ENCODE results near the gene OPRM1. TPM values are rescaled to one million over a fixed set of nuclear protein-coding genes. Genes with fewer than 3 reads are reported as not detected.

Gene OPRM1
- total RNA-seq, 1 experiment from 2014 or later: not detected

DNA sequence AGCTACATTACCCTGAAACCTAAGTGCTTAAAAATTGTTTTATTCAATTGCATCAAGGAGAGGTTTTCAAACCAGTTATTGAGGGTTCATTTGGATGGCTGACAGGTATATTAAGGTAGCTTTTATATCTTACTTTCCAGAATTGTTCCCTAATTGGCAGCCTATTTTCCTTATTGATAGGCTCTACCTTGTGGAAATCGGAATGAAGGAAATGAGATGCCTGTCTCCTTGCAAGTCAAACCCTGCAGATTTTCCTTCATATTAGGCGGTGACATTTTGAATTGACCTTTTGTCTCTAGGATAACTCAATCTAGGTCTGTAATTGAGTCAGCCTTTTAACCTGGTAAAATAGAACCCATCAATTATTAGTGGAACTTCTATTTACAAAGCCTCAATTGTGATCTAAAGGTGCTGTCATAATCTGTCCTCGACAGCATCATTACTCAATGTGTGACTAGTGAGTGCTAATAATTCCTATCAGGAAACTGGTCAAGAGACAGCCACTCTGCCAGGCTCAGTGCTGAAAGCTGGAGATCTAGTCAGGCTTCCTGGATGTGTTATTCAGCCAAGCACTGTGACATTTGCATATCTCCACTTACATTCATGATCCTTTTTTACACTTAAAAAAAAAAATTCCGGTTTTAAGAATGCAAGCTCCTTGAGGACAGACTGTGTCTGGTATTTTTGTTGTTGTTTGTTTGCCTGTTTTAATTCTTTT is 20.1 kb downstream of the OPRM1 start:
- no peak overlapping the region for H2AK5ac ChIP-seq (ENCODE audit: insufficient read length, low read length)
- no peak overlapping the region for H4K5ac ChIP-seq (ENCODE audit: insufficient read length, low read depth, low read length)
- H4K8ac ChIP-seq (replicated peaks; ENCODE audit: insufficient read length, low read depth, low read length): no peak overlapping the region
- TF ChIP-seq CTCF (conservative IDR thresholded peaks at IDR 0.05): no peak
- no peaks in the 10 kb centered on the region for H3K36me3 Mint-ChIP-seq (ENCODE audit: insufficient read depth in 1 of 3, low read depth in 3 of 3)
- no peak overlapping the region for H2BK120ac ChIP-seq (ENCODE audit: low read depth, low read length, poor library complexity, severe bottlenecking)
- H4K91ac ChIP-seq (ENCODE audit: insufficient read length, low read depth, low read length): no peak overlapping the region
- H2AFZ ChIP-seq (ENCODE audit: low read length): no peak overlapping the region
- H3K9me3 ChIP-seq (ENCODE audit: control insufficient read depth, low read depth, low read length): no peaks in the 10 kb centered on the region
- no peak overlapping the region for H3T11ph ChIP-seq (ENCODE audit: low read length)
- no peak overlapping the region for H3K56ac ChIP-seq (ENCODE audit: insufficient read length, low read depth, low read length)
- no peaks in the 10 kb centered on the region for H3K4me1 ChIP-seq (ENCODE audit: insufficient read depth, low read length)
- H3K27ac Mint-ChIP-seq: no peak overlapping the region
- no peaks in the 10 kb centered on the region for H3K27me3 Mint-ChIP-seq (ENCODE audit: low read depth)
- H2BK20ac ChIP-seq (ENCODE audit: low read depth, low read length, poor library complexity, severe bottlenecking): no peak overlapping the region
- no peak overlapping the region for H3K4me2 ChIP-seq (ENCODE audit: insufficient read depth, insufficient read length, low read length)
- H3K23ac ChIP-seq (ENCODE audit: insufficient read length, low read depth, low read length): no peak overlapping the region
- H3K23me2 ChIP-seq (ENCODE audit: insufficient read length, low read depth, low read length, poor library complexity, severe bottlenecking): no peaks in the 10 kb centered on the region
- no peak overlapping the region for H3K14ac ChIP-seq (ENCODE audit: insufficient read depth, low read length)
- H3K4me3 Mint-ChIP-seq: no peak overlapping the region
- H3K4me1 Mint-ChIP-seq: peaks cover 3 to 9% of the 10 kb centered on the region in 2 experiments; a peak in 2 of 4 replicates
- no peak for DNase-seq
- WGBS (ENCODE audit: extremely low coverage, insufficient read length, low lambda C conversion rate): no CpG with 5 or more reads among the region's 4 CpGs
- H3K79me2 ChIP-seq (ENCODE audit: insufficient read depth, low read length): no peaks in the 10 kb centered on the region
- no peak overlapping the region for H3K18ac ChIP-seq (ENCODE audit: insufficient read length, low read depth, low read length)
- no peak overlapping the region for H3K9ac ChIP-seq (ENCODE audit: extremely low read depth, insufficient read length, low read length)
- H2BK12ac ChIP-seq (ENCODE audit: insufficient read length, low read depth, low read length): no peak overlapping the region
- H2BK15ac ChIP-seq (ENCODE audit: low read depth, low read length): no peak overlapping the region
- no peaks in the 10 kb centered on the region for H3K79me1 ChIP-seq (ENCODE audit: insufficient read depth, low read depth, low read length, poor library complexity, severe bottlenecking)
- H2BK5ac ChIP-seq (ENCODE audit: insufficient read length, low read length): no peak overlapping the region
- H3K9me3 Mint-ChIP-seq: peaks cover 0 to 3% of the 10 kb centered on the region in 2 experiments; a peak in 1 of 5 replicates
- no peak overlapping the region for H3K4ac ChIP-seq (ENCODE audit: low read depth, low read length)
- no peaks in the 10 kb centered on the region for H4K20me1 ChIP-seq (ENCODE audit: control insufficient read depth, insufficient read depth, insufficient read length)
- no peaks in the 10 kb centered on the region for H3K27me3 ChIP-seq (ENCODE audit: insufficient read depth, low read length)
- no peak overlapping the region for H3K27ac ChIP-seq (ENCODE audit: insufficient read length, low read depth, low read length)

Data from H9 (cell line).